Measurements from ENCODE around the gene RGS10. TPM values are rescaled to one million over a fixed set of nuclear protein-coding genes. Genes with fewer than 3 reads are reported as not detected.

Gene RGS10
- total RNA-seq, 6 experiments from 2014 or later: 52.6 to 76.4 (median 71.3) TPM

DNA sequence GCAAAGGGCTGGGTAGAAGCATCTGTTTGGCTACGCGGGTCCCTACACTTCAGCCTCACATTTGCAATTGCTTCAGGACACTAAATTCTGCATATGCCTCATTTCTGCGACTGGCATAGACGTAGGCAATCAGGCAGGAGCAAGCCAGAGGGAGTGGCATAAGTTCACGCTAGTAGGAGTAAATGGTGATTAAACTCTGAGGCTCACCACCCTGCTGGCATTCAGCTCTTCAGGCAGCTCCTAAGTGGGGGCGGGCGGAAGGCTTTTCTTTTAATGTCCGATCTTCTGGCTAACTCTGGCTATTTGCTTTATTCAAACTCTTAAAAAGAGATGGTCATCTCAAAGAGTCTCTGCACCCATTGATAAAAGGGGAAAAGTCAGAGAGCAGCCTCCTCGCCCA lies 45.3 kb downstream of the RGS10 start:
- peaks cover 5% of the 10 kb centered on the region; the same call in 1 of the 2 replicates for H3K27me3 Mint-ChIP-seq (ENCODE audit: insufficient read depth)
- H3K9me3 Mint-ChIP-seq: no peaks in the 10 kb centered on the region
- no peak for DNase-seq
- peaks cover 8% of the 10 kb centered on the region; the same call in 1 of the 2 replicates for H3K36me3 Mint-ChIP-seq (ENCODE audit: low read depth)
- TF ChIP-seq, protein P1, sequence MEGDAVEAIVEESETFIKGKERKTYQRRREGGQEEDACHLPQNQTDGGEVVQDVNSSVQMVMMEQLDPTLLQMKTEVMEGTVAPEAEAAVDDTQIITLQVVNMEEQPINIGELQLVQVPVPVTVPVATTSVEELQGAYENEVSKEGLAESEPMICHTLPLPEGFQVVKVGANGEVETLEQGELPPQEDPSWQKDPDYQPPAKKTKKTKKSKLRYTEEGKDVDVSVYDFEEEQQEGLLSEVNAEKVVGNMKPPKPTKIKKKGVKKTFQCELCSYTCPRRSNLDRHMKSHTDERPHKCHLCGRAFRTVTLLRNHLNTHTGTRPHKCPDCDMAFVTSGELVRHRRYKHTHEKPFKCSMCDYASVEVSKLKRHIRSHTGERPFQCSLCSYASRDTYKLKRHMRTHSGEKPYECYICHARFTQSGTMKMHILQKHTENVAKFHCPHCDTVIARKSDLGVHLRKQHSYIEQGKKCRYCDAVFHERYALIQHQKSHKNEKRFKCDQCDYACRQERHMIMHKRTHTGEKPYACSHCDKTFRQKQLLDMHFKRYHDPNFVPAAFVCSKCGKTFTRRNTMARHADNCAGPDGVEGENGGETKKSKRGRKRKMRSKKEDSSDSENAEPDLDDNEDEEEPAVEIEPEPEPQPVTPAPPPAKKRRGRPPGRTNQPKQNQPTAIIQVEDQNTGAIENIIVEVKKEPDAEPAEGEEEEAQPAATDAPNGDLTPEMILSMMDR (IDR thresholded peaks at IDR 0.05): no peak
- no peak overlapping the region for H3K4me3 Mint-ChIP-seq
- peaks cover 28% of the 10 kb centered on the region for H3K4me1 Mint-ChIP-seq (ENCODE audit: low read depth)
- H3K27ac Mint-ChIP-seq: 0 out of 2 replicates have a peak overlapping the region, but pooled peaks have one; percentile 40

DNA sequence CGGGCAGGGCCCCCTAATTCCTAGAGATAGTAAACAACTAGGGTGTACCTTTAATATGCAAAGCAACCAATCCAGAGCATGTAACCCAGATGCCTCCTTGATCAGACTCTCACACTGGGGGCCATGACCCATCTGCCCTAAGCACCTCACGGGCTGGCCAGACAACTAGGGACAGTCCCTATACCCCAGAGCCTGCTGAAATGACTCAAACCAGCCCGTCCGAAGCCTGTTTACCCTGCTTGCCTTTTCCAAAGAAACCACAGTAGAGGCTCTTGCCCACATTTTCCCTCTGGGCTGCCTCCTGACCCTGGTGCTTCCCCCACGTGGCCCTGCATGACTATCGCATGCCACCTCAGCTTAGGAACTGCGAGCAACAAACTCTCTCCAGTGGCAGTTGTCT lies 46.2 kb downstream of the RGS10 start:
- H3K27ac Mint-ChIP-seq: no peak overlapping the region
- no peak overlapping the region for H3K4me3 Mint-ChIP-seq
- no peak for DNase-seq
- H3K9me3 Mint-ChIP-seq: no peaks in the 10 kb centered on the region
- peaks cover 33% of the 10 kb centered on the region for H3K4me1 Mint-ChIP-seq (ENCODE audit: low read depth)
- peaks cover 5% of the 10 kb centered on the region for H3K27me3 Mint-ChIP-seq (ENCODE audit: insufficient read depth)
- TF ChIP-seq, protein P1 (IDR thresholded peaks at IDR 0.05): no peak
- H3K36me3 Mint-ChIP-seq (ENCODE audit: low read depth): peaks cover 8% of the 10 kb centered on the region; the same call in 1 of the 2 replicates

DNA sequence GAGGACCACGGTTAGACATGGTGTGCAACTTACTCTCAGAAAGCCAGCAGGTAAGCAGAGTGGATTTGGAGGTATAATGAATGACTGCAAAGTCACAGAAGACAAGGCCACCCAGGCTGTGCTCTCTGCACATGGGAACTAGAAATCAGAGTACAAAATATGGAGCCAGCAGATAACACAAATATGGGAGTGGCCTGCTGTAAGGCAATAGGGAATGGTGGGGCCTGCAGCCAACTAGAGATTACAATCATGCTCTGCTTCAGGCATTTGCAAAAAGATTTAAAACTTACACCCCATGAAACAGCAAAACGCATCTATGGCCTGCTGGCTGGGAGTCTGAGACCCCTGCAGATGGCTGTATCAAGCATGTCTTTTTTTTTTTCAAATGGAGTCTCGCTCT lies 47.0 kb downstream of the RGS10 start:
- H3K27ac Mint-ChIP-seq: peak overlapping the region; percentile 88
- no peak for DNase-seq
- peaks cover 8% of the 10 kb centered on the region; the same call in 1 of the 2 replicates for H3K36me3 Mint-ChIP-seq (ENCODE audit: low read depth)
- no peaks in the 10 kb centered on the region for H3K9me3 Mint-ChIP-seq
- peaks cover 33% of the 10 kb centered on the region for H3K4me1 Mint-ChIP-seq (ENCODE audit: low read depth)
- H3K27me3 Mint-ChIP-seq (ENCODE audit: insufficient read depth): peaks cover 5% of the 10 kb centered on the region
- TF ChIP-seq, protein P1 (IDR thresholded peaks at IDR 0.05): no peak
- H3K4me3 Mint-ChIP-seq: no peak overlapping the region

DNA sequence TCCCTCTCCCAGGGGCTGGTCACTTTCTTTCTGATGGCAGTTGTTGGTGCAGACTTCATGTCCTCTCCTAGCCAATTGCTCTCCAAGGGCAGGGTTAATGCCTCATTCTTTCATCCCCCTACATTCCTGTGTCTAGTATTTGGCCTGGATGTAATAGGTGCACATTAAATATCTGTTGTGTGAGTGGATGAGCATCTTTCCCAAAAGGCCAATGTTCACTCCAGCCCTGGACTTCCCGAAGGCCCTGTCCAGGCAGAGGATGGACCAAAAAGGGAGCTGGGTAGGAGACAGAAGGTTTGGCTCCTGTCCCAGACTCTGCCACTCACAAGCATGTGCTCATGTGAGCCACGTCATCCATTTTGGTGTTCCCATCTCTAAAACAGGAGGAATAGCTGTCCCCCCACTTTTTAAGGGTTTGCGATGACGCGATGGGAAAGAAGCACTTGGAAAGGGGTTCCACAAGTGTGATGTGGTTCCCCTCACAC lies 47.5 kb downstream of the RGS10 start:
- Mint-ChIP-seq H3K36me3 (ENCODE audit: low read depth) (peaks cover 8% of the 10 kb centered on the region; the same call in 1 of the 2 replicates), H3K9me3 (no peaks in the 10 kb centered on the region), H3K4me1 (ENCODE audit: low read depth) (peaks cover 33% of the 10 kb centered on the region), H3K27ac (peak overlapping the region; percentile 88), H3K27me3 (ENCODE audit: insufficient read depth) (peaks cover 5% of the 10 kb centered on the region), H3K4me3 (peak overlapping the region; percentile 18; the same call in 1 of the 2 replicates)
- DNase-seq: peak; percentile 47
- TF ChIP-seq, protein P1 (IDR thresholded peaks at IDR 0.05): no peak

DNA sequence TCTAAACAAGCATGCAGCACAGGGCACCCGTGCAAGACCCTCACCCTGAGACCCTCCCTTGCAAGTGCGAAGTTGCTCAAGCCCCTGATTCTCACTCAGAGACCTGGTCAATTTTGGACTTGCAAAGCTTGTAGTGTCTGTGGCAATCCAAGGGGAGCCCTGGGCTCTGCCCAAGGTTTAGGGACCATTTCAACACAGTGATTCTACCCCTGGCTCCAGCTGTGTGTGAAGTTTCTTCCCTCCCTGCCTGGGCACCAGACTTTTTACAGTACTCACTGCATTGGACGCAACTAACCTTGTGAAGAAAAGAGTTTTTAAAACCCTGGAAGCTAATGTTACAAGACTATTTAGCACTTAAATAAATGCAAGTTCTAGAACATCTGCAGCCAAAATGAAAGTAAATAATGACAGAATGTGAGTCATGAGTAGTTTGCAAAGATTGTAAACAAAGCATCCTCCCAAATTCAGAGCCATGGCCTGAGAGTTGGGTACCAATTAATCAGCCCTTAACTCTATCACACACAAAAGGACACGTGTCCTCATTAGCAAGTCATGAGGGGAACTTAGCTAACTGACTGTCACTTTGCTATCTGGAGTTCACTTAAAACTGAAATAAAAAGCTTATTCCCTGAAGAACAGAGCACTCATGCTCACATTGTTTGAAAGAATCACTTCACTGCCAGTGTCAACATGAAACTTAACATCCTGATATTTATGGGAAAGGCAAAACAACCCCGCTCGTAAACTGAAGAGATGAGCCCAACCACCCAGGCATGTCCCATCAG lies 48.1 kb downstream of the RGS10 start:
- peak; percentile 21 for DNase-seq
- H3K4me1 Mint-ChIP-seq (ENCODE audit: low read depth): peaks cover 28% of the 10 kb centered on the region
- peak overlapping the region; percentile 88 for H3K27ac Mint-ChIP-seq
- H3K4me3 Mint-ChIP-seq: peak overlapping the region; percentile 18; the same call in 1 of the 2 replicates
- no peaks in the 10 kb centered on the region for H3K9me3 Mint-ChIP-seq
- H3K27me3 Mint-ChIP-seq (ENCODE audit: insufficient read depth): peaks cover 5% of the 10 kb centered on the region
- peaks cover 6% of the 10 kb centered on the region; the same call in 1 of the 2 replicates for H3K36me3 Mint-ChIP-seq (ENCODE audit: low read depth)
- TF ChIP-seq, protein P1 (IDR thresholded peaks at IDR 0.05): no peak
